GM18519 (cell line): ENCODE results near the gene RALGAPA1.
"Not testable (repeated sequence)": the region's sequence is repeated elsewhere in the genome, so short reads cannot be mapped to it uniquely, and the experiment has no call there.

Source experiments
- ATAC-seq: cut with Tn5 transposase; IDR thresholded peaks from one replicate; pipeline ENCODE4 v1.9.1; 2021; ENCODE audit warnings: mild to moderate bottlenecking, moderate library complexity; ENCODE audit not compliant: unreplicated experiment, low FRiP score

The RALGAPA1 gene

GRCh38 chr14:35632676-35633075 is 176.4 kb downstream of the RALGAPA1 start:
- ATAC-seq, result no peak

DNA sequence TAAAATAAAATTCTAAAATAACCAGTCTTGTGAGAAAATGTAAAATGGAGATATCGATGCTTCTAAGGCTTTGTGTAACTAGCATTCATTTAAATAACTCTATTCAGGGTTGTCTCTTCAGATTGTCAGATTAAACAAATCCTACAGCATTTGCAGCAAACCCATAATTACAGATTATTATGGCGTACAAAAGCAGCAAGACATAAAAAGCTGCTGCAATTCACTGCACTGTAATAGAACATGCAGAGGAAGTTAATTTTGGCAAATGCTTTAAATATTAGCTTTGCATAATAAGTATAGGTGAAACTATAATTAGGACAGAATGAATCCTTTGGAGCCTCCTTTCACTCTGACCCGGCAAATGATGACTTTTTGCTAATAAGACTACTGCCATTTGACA is 176.8 kb downstream of the RALGAPA1 start:
- ATAC-seq, result no peak

DNA sequence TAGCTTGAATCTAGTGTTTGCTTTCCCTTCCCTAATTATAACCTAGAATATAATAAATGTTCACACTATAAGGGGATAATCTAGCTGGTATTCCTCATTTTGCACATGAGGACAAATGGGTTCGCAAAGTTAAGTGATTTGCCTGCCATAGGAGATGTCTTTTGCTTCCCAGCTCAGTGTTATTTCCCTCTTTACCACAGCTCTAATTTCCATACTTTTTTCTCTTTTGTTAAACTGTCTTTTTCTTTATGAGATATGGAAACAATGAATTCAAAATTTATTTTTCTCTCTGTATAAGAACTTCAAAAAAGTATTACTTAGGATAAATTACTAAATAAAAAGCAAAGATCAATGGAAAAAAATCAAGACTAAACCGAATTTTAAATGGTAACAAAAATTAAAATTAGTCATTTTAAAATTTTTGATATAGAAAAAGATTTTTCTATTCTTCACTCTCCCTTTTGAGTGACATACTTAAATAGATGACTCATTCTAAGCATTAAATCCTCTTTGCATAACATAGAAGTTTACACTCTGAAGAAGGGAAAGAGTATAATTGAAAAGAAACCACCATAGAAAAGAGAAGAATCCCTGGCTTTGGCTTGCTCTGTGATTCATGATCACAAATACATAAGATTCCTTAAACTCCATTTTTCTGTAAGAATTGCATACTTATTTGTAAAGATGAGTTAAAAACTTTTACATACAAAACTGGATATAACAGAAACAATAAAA is 177.9 kb downstream of the RALGAPA1 start:
- ATAC-seq, result no peak

- ATAC-seq, result no peak
Observed at GRCh38 chr14:35628989-35629388, 180.1 kb downstream of the RALGAPA1 start.

DNA sequence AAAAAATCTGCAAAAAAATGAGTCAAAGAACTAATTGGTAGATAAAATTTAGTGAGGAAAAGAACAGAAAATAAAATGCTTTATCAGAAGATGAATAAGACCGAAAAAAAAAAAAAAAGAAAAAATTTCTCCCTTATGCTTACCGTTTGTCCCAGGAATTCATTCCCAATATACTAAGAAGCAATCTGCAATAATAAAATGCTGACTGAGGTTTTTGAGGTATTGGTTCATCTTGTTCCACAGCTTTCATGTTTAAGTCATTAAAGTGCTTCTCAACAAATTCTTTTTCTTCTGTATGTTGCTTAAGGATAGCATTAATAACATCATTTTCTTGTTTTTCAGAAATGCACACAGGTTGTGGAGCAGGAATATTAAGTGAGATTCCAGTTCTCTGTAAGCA is 182.1 kb downstream of the RALGAPA1 start:
- ATAC-seq, result not testable (repeated sequence)

GRCh38 chr14:35621996-35622395 is 187.1 kb downstream of the RALGAPA1 start:
- ATAC-seq, result not testable (repeated sequence)

GRCh38 chr14:35619998-35620397 is 189.1 kb downstream of the RALGAPA1 start:
- not testable (repeated sequence) for ATAC-seq

DNA sequence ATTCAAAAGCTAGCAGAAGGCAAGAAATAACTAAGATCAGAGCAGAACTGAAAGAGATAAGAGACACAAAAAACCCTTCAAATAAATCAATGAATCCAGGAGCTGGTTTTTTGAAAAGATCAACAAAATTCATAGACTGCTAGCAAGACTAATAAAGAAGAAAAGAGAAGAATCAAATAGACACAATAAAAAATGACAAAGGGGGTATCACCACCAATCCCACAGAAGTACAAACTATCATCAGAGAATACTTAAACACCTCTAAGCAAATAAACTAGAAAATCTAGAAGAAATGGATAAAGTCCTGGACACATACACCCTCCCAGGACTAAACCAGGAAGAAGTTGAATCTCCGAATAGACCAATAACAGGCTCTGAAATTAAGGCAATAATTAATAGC is 189.6 kb downstream of the RALGAPA1 start:
- ATAC-seq, result not testable (repeated sequence)

- no peak for ATAC-seq
Observed at GRCh38 chr14:35617500-35617899, 191.6 kb downstream of the RALGAPA1 start.

DNA sequence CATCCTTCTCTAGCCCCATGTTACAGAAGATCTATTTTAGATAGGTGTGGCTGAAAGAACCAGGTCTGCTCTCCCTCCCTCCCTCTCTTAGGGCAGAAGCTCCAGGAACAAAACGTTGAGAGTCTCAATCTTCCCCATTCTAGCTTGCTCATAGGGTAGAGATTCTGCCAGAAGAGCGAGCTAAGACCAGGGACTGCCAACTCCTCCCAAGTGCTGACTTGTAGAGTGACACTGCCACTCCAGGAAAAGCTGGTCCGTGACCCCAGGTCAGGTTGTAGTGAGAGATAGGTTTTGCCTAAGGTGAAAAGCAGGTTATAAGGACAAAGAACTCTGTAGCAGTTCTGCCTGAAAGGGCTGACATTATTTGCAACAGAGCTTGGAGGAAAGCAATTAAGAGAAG is 201.7 kb downstream of the RALGAPA1 start:
- no peak for ATAC-seq

GRCh38 chr14:35600253-35600652 is 208.8 kb downstream of the RALGAPA1 start:
- no peak for ATAC-seq

- no peak for ATAC-seq
Observed at GRCh38 chr14:35594616-35595015, 214.5 kb downstream of the RALGAPA1 start.

DNA sequence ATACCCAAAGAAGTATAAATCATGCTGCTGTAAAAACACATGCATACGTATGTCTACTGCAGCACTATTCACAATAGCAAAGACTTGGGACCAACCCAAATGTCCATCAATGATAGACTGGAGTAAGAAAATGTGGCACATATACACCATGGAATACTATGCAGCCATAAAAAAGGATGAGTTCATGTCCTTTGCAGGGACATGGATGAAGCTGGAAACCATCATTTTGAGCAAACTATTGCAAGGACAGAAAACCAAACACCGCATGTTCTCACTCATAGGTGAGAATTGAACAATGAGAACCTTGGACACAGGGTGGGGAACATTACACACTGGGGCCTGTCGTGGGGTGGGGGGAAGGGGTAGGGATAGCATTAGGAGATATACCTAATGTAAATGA is 221.7 kb downstream of the RALGAPA1 start:
- not testable (repeated sequence) for ATAC-seq

GRCh38 chr14:35578639-35579038 is 230.5 kb downstream of the RALGAPA1 start:
- ATAC-seq, result no peak

- ATAC-seq, result no peak
Observed at GRCh38 chr14:35578135-35578534, 231.0 kb downstream of the RALGAPA1 start.

- ATAC-seq, result no peak
Observed at GRCh38 chr14:35576856-35577255, 232.2 kb downstream of the RALGAPA1 start.

DNA sequence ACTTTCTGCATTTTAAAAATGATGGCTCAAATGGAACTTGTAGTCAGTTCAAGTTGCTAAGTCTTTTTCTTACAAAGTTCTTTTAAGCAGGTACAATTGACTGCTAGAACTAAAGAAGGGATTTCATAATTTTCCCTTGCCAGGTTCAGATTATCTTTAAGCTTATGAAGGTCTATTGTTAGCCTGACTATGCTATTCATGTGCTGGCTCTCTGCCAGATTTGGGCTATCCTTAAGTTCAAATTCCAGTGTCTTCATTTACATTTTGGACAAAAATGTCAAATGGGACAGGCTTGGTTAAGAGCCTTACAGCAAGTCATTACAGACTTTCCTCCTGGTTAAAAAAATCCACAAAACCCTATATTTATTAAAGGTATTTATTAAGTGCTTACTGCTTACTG is 232.8 kb downstream of the RALGAPA1 start:
- no peak for ATAC-seq

GRCh38 chr14:35573911-35574310 is 235.2 kb downstream of the RALGAPA1 start:
- ATAC-seq, result no peak

GRCh38 chr14:35571598-35571997 is 237.5 kb downstream of the RALGAPA1 start:
- ATAC-seq, result no peak

GRCh38 chr14:35565871-35566464 is 243.1 kb downstream of the RALGAPA1 start:
- ATAC-seq, result no peak

GRCh38 chr14:35558680-35559079 is 250.4 kb downstream of the RALGAPA1 start:
- ATAC-seq, result no peak

DNA sequence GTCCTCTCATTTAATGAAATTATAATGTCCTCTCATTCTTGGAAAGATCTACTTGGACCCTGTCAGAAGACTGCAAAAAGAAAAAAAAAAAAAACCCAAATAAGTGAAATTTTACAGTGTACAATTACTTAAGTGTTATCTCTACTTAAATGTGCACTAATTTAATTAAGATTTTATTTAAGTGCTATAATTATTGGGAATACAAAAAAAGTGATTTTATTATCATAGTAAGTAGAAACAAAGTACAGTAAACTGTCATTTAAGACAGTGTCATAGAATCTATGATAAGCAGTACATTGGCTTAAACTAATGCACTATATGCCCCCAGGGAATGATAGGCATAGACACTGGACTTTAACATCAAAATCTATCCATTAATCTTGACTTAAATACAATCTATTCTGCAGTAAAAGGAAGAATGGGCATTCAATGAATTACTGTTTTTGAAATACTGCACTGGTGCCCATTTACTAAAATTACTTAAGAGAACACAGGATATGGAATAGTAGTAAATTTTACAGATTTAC is 251.8 kb downstream of the RALGAPA1 start:
- ATAC-seq, result no peak
